Measurements from ENCODE around the gene XPR1. TPM values are rescaled to one million over a fixed set of nuclear protein-coding genes. Genes with fewer than 3 reads are reported as not detected.

The XPR1 gene
- total RNA-seq, 4 donors from 2014 or later = 16.8 to 25.3 (median 18.8) TPM

GRCh38 chr1:180731131-180731530, 99.3 kb downstream of the XPR1 start:
- no peak for DNase-seq (ENCODE audit: low spot score in 2 of 2)
- no peak for TF ChIP-seq POLR2A (IDR thresholded peaks at IDR 0.05)
- TF ChIP-seq EP300 (IDR thresholded peaks at IDR 0.05) = no peak
- TF ChIP-seq CTCF (IDR thresholded peaks at IDR 0.05) = no peak
- peaks cover 0 to 18% (median 0%) of the 10 kb centered on the region in 3 donors for H3K36me3 ChIP-seq
- H3K27ac ChIP-seq = no peak overlapping the region
- 95 to 99% methylated on average over 4 of the region's 4 CpGs for WGBS, 2 donors
- H3K9me3 ChIP-seq = peaks cover 0 to 53% (median 8%) of the 10 kb centered on the region in 4 donors
- H3K4me1 ChIP-seq = no peaks in the 10 kb centered on the region
- no peaks in the 10 kb centered on the region for H3K27me3 ChIP-seq
- H3K4me3 ChIP-seq = no peak overlapping the region

- Histone ChIP-seq H3K4me1 (no peaks in the 10 kb centered on the region), H3K36me3 (peaks cover 0 to 20% (median 0%) of the 10 kb centered on the region in 3 donors), H3K27me3 (no peaks in the 10 kb centered on the region), H3K27ac (no peak overlapping the region), H3K9me3 (peaks cover 0 to 60% (median 9%) of the 10 kb centered on the region in 4 donors), H3K4me3 (no peak overlapping the region)
- TF ChIP-seq CTCF (IDR thresholded peaks at IDR 0.05) (no peak), EP300 (IDR thresholded peaks at IDR 0.05) (no peak), POLR2A (IDR thresholded peaks at IDR 0.05) (no peak)
- WGBS, 2 donors = 95 to 97% methylated on average over 14 of the region's 14 CpGs
- no peak for DNase-seq (ENCODE audit: low spot score in 2 of 2)
Observed at GRCh38 chr1:180732866-180733265, 101.0 kb downstream of the XPR1 start.

- Histone ChIP-seq H3K36me3 (peaks cover 0 to 20% (median 0%) of the 10 kb centered on the region in 3 donors), H3K27ac (no peak overlapping the region), H3K9me3 (peaks cover 0 to 64% (median 7%) of the 10 kb centered on the region in 4 donors), H3K4me3 (no peak overlapping the region), H3K27me3 (no peaks in the 10 kb centered on the region), H3K4me1 (no peaks in the 10 kb centered on the region)
- TF ChIP-seq POLR2A (IDR thresholded peaks at IDR 0.05) (no peak), CTCF (IDR thresholded peaks at IDR 0.05) (no peak), EP300 (IDR thresholded peaks at IDR 0.05) (no peak)
- WGBS, 2 donors = 95 to 99% methylated on average over 2 of the region's 2 CpGs
- no peak for DNase-seq (ENCODE audit: low spot score in 2 of 2)
Observed at GRCh38 chr1:180734366-180734765, 102.5 kb downstream of the XPR1 start.

- H3K4me1 ChIP-seq = no peaks in the 10 kb centered on the region
- no peaks in the 10 kb centered on the region for H3K27me3 ChIP-seq
- no peak for TF ChIP-seq POLR2A (IDR thresholded peaks at IDR 0.05)
- TF ChIP-seq CTCF (IDR thresholded peaks at IDR 0.05) = no peak
- TF ChIP-seq EP300 (IDR thresholded peaks at IDR 0.05) = no peak
- H3K36me3 ChIP-seq = peaks cover 0 to 19% (median 0%) of the 10 kb centered on the region in 3 donors
- H3K9me3 ChIP-seq = peaks cover 0 to 52% (median 14%) of the 10 kb centered on the region in 4 donors
- no peak overlapping the region for H3K4me3 ChIP-seq
- DNase-seq (ENCODE audit: low spot score in 2 of 2) = no peak
- H3K27ac ChIP-seq = no peak overlapping the region
Observed at GRCh38 chr1:180742663-180743062, 110.8 kb downstream of the XPR1 start.

- H3K27ac ChIP-seq = no peak overlapping the region
- TF ChIP-seq POLR2A (IDR thresholded peaks at IDR 0.05) (no peak), EP300 (IDR thresholded peaks at IDR 0.05) (no peak), CTCF (IDR thresholded peaks at IDR 0.05) (no peak)
- H3K4me1 ChIP-seq = no peaks in the 10 kb centered on the region
- H3K27me3 ChIP-seq = no peaks in the 10 kb centered on the region
- peaks cover 0 to 19% (median 0%) of the 10 kb centered on the region in 3 donors for H3K36me3 ChIP-seq
- DNase-seq (ENCODE audit: low spot score in 2 of 2) = no peak
- H3K9me3 ChIP-seq = peaks cover 0 to 47% (median 14%) of the 10 kb centered on the region in 4 donors
- H3K4me3 ChIP-seq = no peak overlapping the region
Observed at GRCh38 chr1:180743868-180744267, 112.0 kb downstream of the XPR1 start.
